ENCODE results near the gene EPHB2. TPM values are rescaled to one million over a fixed set of nuclear protein-coding genes. Genes with fewer than 3 reads are reported as not detected.

EPHB2 gene
- total RNA-seq, 1 donor from 2014 or later: 6.0 TPM

- no peak for TF ChIP-seq CTCF (IDR thresholded peaks at IDR 0.05)
- ATAC-seq (no peak), DNase-seq (no peak)
- H3K9me3 ChIP-seq: no peaks in the 10 kb centered on the region
- H3K27ac ChIP-seq: no peak overlapping the region
- H3K36me3 ChIP-seq: no peaks in the 10 kb centered on the region
- intact Hi-C loops (cut with DNase I): no loop called here
- no peak overlapping the region for H3K4me3 ChIP-seq
- no peaks in the 10 kb centered on the region for H3K27me3 ChIP-seq
- H3K4me1 ChIP-seq: no peaks in the 10 kb centered on the region
These were observed 144.3 kb downstream of the EPHB2 start for GRCh38 chr1:22854688-22855565.

- Histone ChIP-seq H3K4me3 (no peak overlapping the region), H3K36me3 (no peaks in the 10 kb centered on the region), H3K27ac (no peak overlapping the region), H3K27me3 (no peaks in the 10 kb centered on the region), H3K9me3 (no peaks in the 10 kb centered on the region), H3K4me1 (no peaks in the 10 kb centered on the region)
- ATAC-seq (no peak), DNase-seq (no peak)
- TF ChIP-seq CTCF (IDR thresholded peaks at IDR 0.05): no peak
- intact Hi-C loops (cut with DNase I): no loop called here
These were observed 145.3 kb downstream of the EPHB2 start for GRCh38 chr1:22855668-22856606.

GRCh38 chr1:22857661-22858060 is 147.0 kb downstream of the EPHB2 start:
- ATAC-seq: no peak
- Histone ChIP-seq H3K4me3 (no peak overlapping the region), H3K27me3 (no peaks in the 10 kb centered on the region), H3K4me1 (no peaks in the 10 kb centered on the region), H3K27ac (no peak overlapping the region), H3K9me3 (no peaks in the 10 kb centered on the region), H3K36me3 (no peaks in the 10 kb centered on the region)
- intact Hi-C loops (cut with DNase I): no loop called here
- DNase-seq: no peak
- no peak for TF ChIP-seq CTCF (IDR thresholded peaks at IDR 0.05)

GRCh38 chr1:22860414-22860800 is 149.8 kb downstream of the EPHB2 start:
- H3K9me3 ChIP-seq: no peaks in the 10 kb centered on the region
- DNase-seq (no peak), ATAC-seq (no peak)
- TF ChIP-seq CTCF (IDR thresholded peaks at IDR 0.05): no peak
- no peaks in the 10 kb centered on the region for H3K36me3 ChIP-seq
- H3K4me3 ChIP-seq: no peak overlapping the region
- H3K27me3 ChIP-seq: no peaks in the 10 kb centered on the region
- no peak overlapping the region for H3K27ac ChIP-seq
- no peaks in the 10 kb centered on the region for H3K4me1 ChIP-seq
- intact Hi-C loops (cut with DNase I): no loop called here

- no peak for TF ChIP-seq CTCF (IDR thresholded peaks at IDR 0.05)
- DNase-seq (no peak), ATAC-seq (no peak)
- no peaks in the 10 kb centered on the region for H3K4me1 ChIP-seq
- H3K4me3 ChIP-seq: no peak overlapping the region
- no peaks in the 10 kb centered on the region for H3K36me3 ChIP-seq
- no peaks in the 10 kb centered on the region for H3K9me3 ChIP-seq
- no peaks in the 10 kb centered on the region for H3K27me3 ChIP-seq
- intact Hi-C loops (cut with DNase I): no loop called here
- H3K27ac ChIP-seq: no peak overlapping the region
These were observed 150.3 kb downstream of the EPHB2 start for GRCh38 chr1:22860883-22861385.

Measured in upper lobe of right lung (tissue), 1 donor.